ENCODE measurements around the gene MRPL17. TPM values are rescaled to one million over a fixed set of nuclear protein-coding genes. Genes with fewer than 3 reads are reported as not detected.
A peak's percentile ranks its signal among the peaks of the same experiment; 100 is the strongest.

The MRPL17 gene
- total and polyA plus RNA-seq, 2 of the 13 experiments (the other 11 are each of a cell fraction or from before 2014, with no cell fraction given), result 59.4 to 90.0 TPM

GRCh38 chr11:6637871-6638270 lies 45.3 kb downstream of the MRPL17 start:
- intact Hi-C loops (cut with micrococcal nuclease; ENCODE audit: unreplicated experiment), result loop anchor here (1.0 kb wide), 1 partner anchor 107 kb away; no protein-coding TSS in a partner anchor
- no peak for TF ChIP-seq ZBTB7A (CRISPR knock-in tag; IDR thresholded peaks at IDR 0.05)
- no peak for TF ChIP-seq ZNF775 (CRISPR knock-in tag; IDR thresholded peaks at IDR 0.05; ENCODE audit: borderline replicate concordance)
- peak; percentile 47 for TF ChIP-seq SAP130 (CRISPR knock-in tag; IDR thresholded peaks at IDR 0.05; ENCODE audit: low read depth)
- 0 out of 2 replicates have a peak, but pooled peaks have one; percentile 38 for TF ChIP-seq MAX (IDR thresholded peaks at IDR 0.05)
- no peak for TF ChIP-seq ZMAT5 (CRISPR knock-in tag; IDR thresholded peaks at IDR 0.05; ENCODE audit: borderline replicate concordance, low read depth)
- TF ChIP-seq ZNF747 (CRISPR knock-in tag; IDR thresholded peaks at IDR 0.05; ENCODE audit: borderline replicate concordance), result no peak
- no peak for TF ChIP-seq KLF13 (CRISPR knock-in tag; IDR thresholded peaks at IDR 0.05)
- peak; percentile 44; the same call in 1 of the 2 replicates for TF ChIP-seq FOXA3 (CRISPR knock-in tag; IDR thresholded peaks at IDR 0.05)
- no peak for TF ChIP-seq NR3C1 (CRISPR knock-in tag; IDR thresholded peaks at IDR 0.05)
- no peak for TF ChIP-seq ZNF569 (CRISPR knock-in tag; IDR thresholded peaks at IDR 0.05; ENCODE audit: borderline replicate concordance)
- TF ChIP-seq ZNF704 (CRISPR knock-in tag; IDR thresholded peaks at IDR 0.05; ENCODE audit: borderline replicate concordance), result no peak
- TF ChIP-seq ZBTB42 (CRISPR knock-in tag; IDR thresholded peaks at IDR 0.05), result no peak
- TF ChIP-seq ATF5 (CRISPR knock-in tag; IDR thresholded peaks at IDR 0.05; ENCODE audit: low read depth), result no peak
- TF ChIP-seq HHEX (CRISPR knock-in tag; IDR thresholded peaks at IDR 0.05), result no peak
- TF ChIP-seq ZBTB26 (CRISPR knock-in tag; IDR thresholded peaks at IDR 0.05; ENCODE audit: borderline replicate concordance), result no peak
- TF ChIP-seq PHF21A (CRISPR knock-in tag; IDR thresholded peaks at IDR 0.05), result no peak
- TF ChIP-seq KDM5B (CRISPR knock-in tag; IDR thresholded peaks at IDR 0.05; ENCODE audit: borderline replicate concordance), result no peak
- TF ChIP-seq TFAP4 (IDR thresholded peaks at IDR 0.05; ENCODE audit: borderline replicate concordance, low read depth), result no peak
- TF ChIP-seq NR2F2 (IDR thresholded peaks at IDR 0.05; ENCODE audit: borderline replicate concordance, low read depth), result no peak
- TF ChIP-seq ZZZ3 (CRISPR knock-in tag; IDR thresholded peaks at IDR 0.05; ENCODE audit: borderline replicate concordance), result no peak
- no peak for TF ChIP-seq TBP (CRISPR knock-in tag; IDR thresholded peaks at IDR 0.05)
- no peak for TF ChIP-seq NFE2L2 (IDR thresholded peaks at IDR 0.05; ENCODE audit: low read length)
- no peak for TF ChIP-seq CENPT (CRISPR knock-in tag; IDR thresholded peaks at IDR 0.05; ENCODE audit: low read depth)

More at GRCh38 chr11:6637871-6638270, 45.3 kb downstream of the MRPL17 start:
- Histone ChIP-seq H3K79me2 (ENCODE audit: insufficient read depth, low read length) (no peaks in the 10 kb centered on the region), H3K4me2 (ENCODE audit: low read depth, low read length) (no peak overlapping the region), H3K27me3 (ENCODE audit: control insufficient read depth in 1 of 2, insufficient read depth in 2 of 2, low read length in 2 of 2) (peaks cover 3 to 50% of the 10 kb centered on the region in 2 experiments; a peak in 3 of 5 replicates), H3K4me1 (ENCODE audit: insufficient read depth, low read length) (peaks cover 55% of the 10 kb centered on the region), H3K4me3 (replicated peaks in 1 of 3; ENCODE audit: insufficient read depth in 1 of 3, low read depth in 2 of 3, low read length in 3 of 3) (no peak overlapping the region), H3K36me3 (replicated peaks in 1 of 2; ENCODE audit: control insufficient read depth in 1 of 2, insufficient read depth in 2 of 2, low read length in 2 of 2) (no peaks in the 10 kb centered on the region), H4K20me1 (ENCODE audit: insufficient read depth, low read length) (no peaks in the 10 kb centered on the region), H3K9ac (ENCODE audit: insufficient read depth, low read depth, low read length) (no peak overlapping the region), H2AFZ (ENCODE audit: low read length) (no peak overlapping the region), H3K27ac (ENCODE audit: extremely low read length, insufficient read depth, low read length) (no peak overlapping the region), H3K9me3 (ENCODE audit: low read length) (no peaks in the 10 kb centered on the region)
- no peak for DNase-seq (ENCODE audit: low spot score)
- 2% methylated on average over 3 of the region's 3 CpGs for WGBS (ENCODE audit: low lambda C conversion rate)
- no peak for FAIRE-seq
- ChIA-PET CTCF (ENCODE audit: low intra/inter-chr PET ratio, low total read pairs) (no interaction called here), POLR2A (interaction anchor here (0.9 kb wide), 1 partner anchor 19 kb away, joined by 4 read pairs; the partner anchor contains the start of gene TPP1)
- ATAC-seq, result peak; percentile 80
- BruUV-seq (replicated peaks), result no TSS peak
- in situ Hi-C loops (cut with HindIII; ENCODE audit: extremely low pct_ligation_motif_present, low pct_unique_long_range_greater_than_20kb), result no loop called here

Data from HepG2 (cell line).